ENCODE data around the gene PGBD5. TPM values are rescaled to one million over a fixed set of nuclear protein-coding genes. Genes with fewer than 3 reads are reported as not detected.

The PGBD5 gene
- total and polyA plus RNA-seq, 2 of the 13 experiments (the other 11 are each of a cell fraction or from before 2014, with no cell fraction given): 0.04 to 0.13 TPM

DNA sequence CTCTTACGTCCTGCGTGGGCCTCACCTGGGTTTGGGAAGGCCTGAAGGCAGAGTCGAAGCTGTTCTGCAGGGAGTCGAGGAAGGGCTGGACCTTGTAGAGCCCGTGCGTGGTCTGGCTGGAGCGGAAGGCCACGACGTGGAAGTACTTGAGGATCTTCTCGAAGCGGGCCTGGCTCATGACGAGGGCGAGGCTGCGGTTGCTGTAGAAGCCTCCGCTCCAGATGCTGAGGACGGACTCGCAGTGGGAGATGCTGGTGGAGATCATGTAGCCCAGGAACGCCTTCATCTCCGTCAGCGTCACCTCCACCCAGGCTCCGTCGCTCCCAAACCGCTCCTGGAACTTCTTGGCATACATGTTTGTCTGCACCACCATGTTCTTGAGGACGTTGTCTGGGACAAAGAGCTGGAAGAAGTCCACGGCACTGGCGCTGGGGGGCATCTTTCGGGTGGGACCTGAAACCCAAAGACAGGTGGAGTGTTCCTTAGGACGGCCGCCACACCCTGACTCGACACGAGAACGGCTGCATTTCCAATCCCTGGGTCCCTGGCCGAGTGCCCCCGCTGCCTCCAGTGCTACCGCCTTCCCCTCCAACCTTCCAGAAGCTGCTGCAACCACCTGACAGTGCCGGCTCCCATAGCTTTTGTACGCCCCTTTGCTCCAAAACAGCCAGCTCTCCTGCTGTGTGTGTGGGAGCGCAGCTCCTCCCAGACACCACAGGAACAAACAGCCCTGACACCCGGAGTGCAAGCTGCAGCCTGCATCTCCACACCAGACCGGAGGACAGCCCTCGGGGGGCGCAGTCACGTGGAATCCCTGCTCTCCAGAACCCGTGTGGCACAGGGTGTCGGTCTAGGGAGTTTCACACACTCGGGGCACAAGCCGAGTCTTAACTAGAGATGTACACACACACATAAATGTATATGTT is 69.0 kb downstream of the PGBD5 start:
- Histone ChIP-seq H4K20me1 (ENCODE audit: insufficient read depth, low read length) (no peaks in the 10 kb centered on the region), H3K27me3 (ENCODE audit: control insufficient read depth in 1 of 2, insufficient read depth in 2 of 2, low read length in 2 of 2) (peaks cover 0 to 11% of the 10 kb centered on the region in 2 experiments; a peak in 3 of 5 replicates), H3K9ac (ENCODE audit: insufficient read depth, low read depth, low read length) (no peak overlapping the region), H3K36me3 (replicated peaks in 1 of 2; ENCODE audit: control insufficient read depth in 1 of 2, insufficient read depth in 2 of 2, low read length in 2 of 2) (no peaks in the 10 kb centered on the region), H3K4me3 (replicated peaks in 1 of 3; ENCODE audit: insufficient read depth in 1 of 3, low read depth in 2 of 3, low read length in 3 of 3) (no peak overlapping the region), H3K79me2 (ENCODE audit: insufficient read depth, low read length) (no peaks in the 10 kb centered on the region), H2AFZ (ENCODE audit: low read length) (no peak overlapping the region), H3K27ac (ENCODE audit: extremely low read length, insufficient read depth, low read length) (no peak overlapping the region), H3K4me2 (ENCODE audit: low read depth, low read length) (no peak overlapping the region), H3K4me1 (ENCODE audit: insufficient read depth, low read length) (no peaks in the 10 kb centered on the region), H3K9me3 (ENCODE audit: low read length) (no peaks in the 10 kb centered on the region)
- FAIRE-seq (no peak), ATAC-seq (no peak), DNase-seq (ENCODE audit: low spot score) (no peak)
- POLR2A ChIA-PET: no interaction called here
- BruUV-seq (replicated peaks): no TSS peak
- intact Hi-C loops (cut with micrococcal nuclease; ENCODE audit: unreplicated experiment): no loop called here
- in situ Hi-C loops (cut with HindIII; ENCODE audit: extremely low pct_ligation_motif_present, low pct_unique_long_range_greater_than_20kb): no loop called here
- 55% methylated on average over 21 of the region's 47 CpGs for WGBS (ENCODE audit: low lambda C conversion rate)
- CTCF ChIA-PET (ENCODE audit: low intra/inter-chr PET ratio, low total read pairs): no interaction called here
- no peak for TF ChIP-seq ZBTB7A (CRISPR knock-in tag; IDR thresholded peaks at IDR 0.05)
- no peak for TF ChIP-seq YEATS4 (CRISPR knock-in tag; IDR thresholded peaks at IDR 0.05; ENCODE audit: borderline replicate concordance)
- no peak for TF ChIP-seq KDM4B (CRISPR knock-in tag; IDR thresholded peaks at IDR 0.05)
- TF ChIP-seq, protein P1, sequence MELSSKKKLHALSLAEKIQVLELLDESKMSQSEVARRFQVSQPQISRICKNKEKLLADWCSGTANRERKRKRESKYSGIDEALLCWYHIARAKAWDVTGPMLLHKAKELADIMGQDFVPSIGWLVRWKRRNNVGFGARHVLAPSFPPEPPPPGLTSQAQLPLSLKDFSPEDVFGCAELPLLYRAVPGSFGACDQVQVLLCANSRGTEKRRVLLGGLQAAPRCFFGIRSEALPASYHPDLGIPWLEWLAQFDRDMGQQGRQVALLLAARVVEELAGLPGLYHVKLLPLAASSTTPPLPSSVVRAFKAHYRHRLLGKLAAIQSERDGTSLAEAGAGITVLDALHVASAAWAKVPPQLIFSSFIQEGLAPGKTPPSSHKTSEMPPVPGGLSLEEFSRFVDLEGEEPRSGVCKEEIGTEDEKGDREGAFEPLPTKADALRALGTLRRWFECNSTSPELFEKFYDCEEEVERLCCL (CRISPR knock-in tag; IDR thresholded peaks at IDR 0.05; ENCODE audit: borderline replicate concordance): no peak
- TF ChIP-seq, protein P2, sequence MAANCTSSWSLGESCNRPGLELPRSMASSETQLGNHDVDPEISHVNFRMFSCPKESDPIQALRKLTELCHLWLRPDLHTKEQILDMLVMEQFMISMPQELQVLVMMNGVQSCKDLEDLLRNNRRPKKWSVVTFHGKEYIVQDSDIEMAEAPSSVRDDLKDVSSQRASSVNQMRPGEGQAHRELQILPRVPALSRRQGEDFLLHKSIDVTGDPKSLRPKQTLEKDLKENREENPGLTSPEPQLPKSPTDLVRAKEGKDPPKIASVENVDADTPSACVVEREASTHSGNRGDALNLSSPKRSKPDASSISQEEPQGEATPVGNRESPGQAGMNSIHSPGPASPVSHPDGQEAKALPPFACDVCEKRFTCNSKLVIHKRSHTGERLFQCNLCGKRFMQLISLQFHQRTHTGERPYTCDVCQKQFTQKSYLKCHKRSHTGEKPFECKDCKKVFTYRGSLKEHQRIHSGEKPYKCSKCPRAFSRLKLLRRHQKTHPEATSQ (CRISPR knock-in tag; IDR thresholded peaks at IDR 0.05; ENCODE audit: borderline replicate concordance): no peak
- TF ChIP-seq AKAP8 (CRISPR knock-in tag; IDR thresholded peaks at IDR 0.05): no peak
- TF ChIP-seq MXI1 (IDR thresholded peaks at IDR 0.05; ENCODE audit: borderline replicate concordance, low read depth, low read length): no peak
- TF ChIP-seq TFDP1 (CRISPR knock-in tag; IDR thresholded peaks at IDR 0.05; ENCODE audit: borderline replicate concordance): no peak
